ENCODE measurements around the gene ST3GAL4. TPM values are rescaled to one million over a fixed set of nuclear protein-coding genes. Genes with fewer than 3 reads are reported as not detected.

ST3GAL4 gene
- total RNA-seq, 3 donors from 2014 or later, result 17.6 to 36.2 (median 32.8) TPM

GRCh38 chr11:126327281-126328000 is 28.0 kb upstream of the ST3GAL4 start:
- no peak overlapping the region for H3K27ac ChIP-seq
- H3K27me3 ChIP-seq, result no peaks in the 10 kb centered on the region
- TF ChIP-seq CTCF (IDR thresholded peaks at IDR 0.05), result no peak
- TF ChIP-seq POLR2AphosphoS5 (IDR thresholded peaks at IDR 0.05), result no peak
- TF ChIP-seq POLR2A (IDR thresholded peaks at IDR 0.05), result no peak
- no peaks in the 10 kb centered on the region for H3K9me3 ChIP-seq
- no peaks in the 10 kb centered on the region for H3K4me1 ChIP-seq
- no peak overlapping the region for H3K4me3 ChIP-seq
- H3K36me3 ChIP-seq, result no peaks in the 10 kb centered on the region
- intact Hi-C loops (cut with DNase I; ENCODE audit: low total_unique reads), result no loop called here
- no peak for DNase-seq (ENCODE audit: low spot score in 2 of 2)

- no peak overlapping the region for H3K27ac ChIP-seq
- TF ChIP-seq POLR2AphosphoS5 (IDR thresholded peaks at IDR 0.05), result no peak
- TF ChIP-seq POLR2A (IDR thresholded peaks at IDR 0.05), result no peak
- TF ChIP-seq CTCF (IDR thresholded peaks at IDR 0.05), result no peak
- no peaks in the 10 kb centered on the region for H3K36me3 ChIP-seq
- no peaks in the 10 kb centered on the region for H3K9me3 ChIP-seq
- DNase-seq (ENCODE audit: low spot score in 2 of 2), result no peak
- intact Hi-C loops (cut with DNase I; ENCODE audit: low total_unique reads), result no loop called here
- no peak overlapping the region for H3K4me3 ChIP-seq
- H3K4me1 ChIP-seq, result no peaks in the 10 kb centered on the region
- no peaks in the 10 kb centered on the region for H3K27me3 ChIP-seq
Observed at GRCh38 chr11:126328001-126328390, 27.5 kb upstream of the ST3GAL4 start.

- no peak overlapping the region for H3K27ac ChIP-seq
- no peaks in the 10 kb centered on the region for H3K27me3 ChIP-seq
- H3K4me1 ChIP-seq, result no peaks in the 10 kb centered on the region
- no peaks in the 10 kb centered on the region for H3K9me3 ChIP-seq
- no peak for DNase-seq (ENCODE audit: low spot score in 2 of 2)
- H3K4me3 ChIP-seq, result no peak overlapping the region
- H3K36me3 ChIP-seq, result no peaks in the 10 kb centered on the region
- intact Hi-C loops (cut with DNase I; ENCODE audit: low total_unique reads), result no loop called here
- TF ChIP-seq POLR2AphosphoS5 (IDR thresholded peaks at IDR 0.05), result no peak
- no peak for TF ChIP-seq POLR2A (IDR thresholded peaks at IDR 0.05)
- no peak for TF ChIP-seq CTCF (IDR thresholded peaks at IDR 0.05)
Observed at GRCh38 chr11:126328444-126328843, 27.0 kb upstream of the ST3GAL4 start.

GRCh38 chr11:126328938-126329643 is 26.4 kb upstream of the ST3GAL4 start:
- H3K9me3 ChIP-seq, result no peaks in the 10 kb centered on the region
- intact Hi-C loops (cut with DNase I; ENCODE audit: low total_unique reads), result no loop called here
- no peak for DNase-seq (ENCODE audit: low spot score in 2 of 2)
- no peaks in the 10 kb centered on the region for H3K27me3 ChIP-seq
- H3K4me1 ChIP-seq, result no peaks in the 10 kb centered on the region
- no peak for TF ChIP-seq CTCF (IDR thresholded peaks at IDR 0.05)
- H3K4me3 ChIP-seq, result no peak overlapping the region
- H3K36me3 ChIP-seq, result no peaks in the 10 kb centered on the region
- no peak overlapping the region for H3K27ac ChIP-seq

GRCh38 chr11:126329644-126330211 is 25.8 kb upstream of the ST3GAL4 start:
- intact Hi-C loops (cut with DNase I; ENCODE audit: low total_unique reads), result no loop called here
- Histone ChIP-seq H3K27ac (no peak overlapping the region), H3K4me3 (no peak overlapping the region)

More at GRCh38 chr11:126329644-126330211, 25.8 kb upstream of the ST3GAL4 start:
- Histone ChIP-seq H3K27me3 (no peaks in the 10 kb centered on the region), H3K4me1 (no peaks in the 10 kb centered on the region), H3K36me3 (no peaks in the 10 kb centered on the region), H3K9me3 (no peaks in the 10 kb centered on the region)
- no peak for DNase-seq (ENCODE audit: low spot score in 2 of 2)
- TF ChIP-seq CTCF (IDR thresholded peaks at IDR 0.05) (no peak), POLR2A (IDR thresholded peaks at IDR 0.05) (no peak), POLR2AphosphoS5 (IDR thresholded peaks at IDR 0.05) (no peak)
